Spinal cord (tissue), 10 donors: ENCODE results near the gene ZNF417. TPM values are rescaled to one million over a fixed set of nuclear protein-coding genes. Genes with fewer than 3 reads are reported as not detected.
"Not testable (repeated sequence)": the region's sequence is repeated elsewhere in the genome, so short reads cannot be mapped to it uniquely, and the experiment has no call there.

ENCODE experiments used
- DNase-seq, 6 donors: peaks; one replicate each; pipeline versions ENCODE4 v3.0.0 to v3.0.0-alpha.2; 2013 to 2015; ENCODE audit warnings: low spot score in 6 of 6, low read depth in 4 of 6
- H3K27ac ChIP-seq: one replicate; pipeline ENCODE4 v1.5.1; 2013; ENCODE audit warnings: low read depth, low read length, control low read depth
- H3K27me3 ChIP-seq: one replicate; pipeline ENCODE4 v1.6.1; 2013; ENCODE audit warnings: low read length; ENCODE audit not compliant: control insufficient read depth, insufficient read depth
- H3K36me3 ChIP-seq: one replicate; pipeline ENCODE4 v1.6.1; 2013; ENCODE audit warnings: low read length; ENCODE audit not compliant: control insufficient read depth, insufficient read depth
- H3K4me1 ChIP-seq: one replicate; pipeline ENCODE4 v1.6.1; 2013; ENCODE audit warnings: low read length; ENCODE audit not compliant: control insufficient read depth, insufficient read depth
- H3K4me3 ChIP-seq: one replicate; pipeline ENCODE4 v1.5.1; 2013; ENCODE audit warnings: low read depth, low read length, control low read depth
- H3K9me3 ChIP-seq: one replicate; pipeline ENCODE4 v1.6.1; 2013; ENCODE audit warnings: low read length; ENCODE audit not compliant: control insufficient read depth, insufficient read depth
- WGBS: methylation state at CpG from one replicate; pipeline ENCODE4 v1.1.5; 2013; ENCODE audit warnings: missing lambda C conversion rate; ENCODE audit not compliant: insufficient coverage; 5-methylcytosine and 5-hydroxymethylcytosine counted together
- long read RNA-seq, 4 donors: transcript quantifications; one replicate each; lab custom pipeline, GENCODE V29; 2026
- polyA plus RNA-seq, 2 donors: library from polyadenylated mRNA; unstranded; fragments of 120-200 nt; gene quantifications; one replicate each; pipeline ENCODE4 v1.2.1, GENCODE V29; 2013; ENCODE audit not compliant: insufficient read length in 2 of 2
- total RNA-seq, 2 donors: library from RNA; depleted of rRNA in 1 of 2; stranded (reverse); fragments of 120-200 nt in 1 of 2; fragments of >200 nt in 1 of 2; gene quantifications; one replicate each; pipeline versions ENCODE4 v1.2.3 to v1.2.4, GENCODE V29; 2013 to 2014
- donor health status: healthy.

Gene ZNF417
- total RNA-seq (10 to 100 TPM; 29.0 to 35.6 TPM), polyA plus RNA-seq (10 to 100 TPM; 19.5 to 35.6 TPM)
- long read RNA-seq, donor 1, partial matches to known transcripts: 0 of 2 reads
- long read RNA-seq, donor 1, other reads (novel, unspliced or antisense): 0 of 2 reads
- long read RNA-seq, donor 2: 0 reads
- long read RNA-seq, donor 3, partial matches to known transcripts: 0 of 1 reads
- long read RNA-seq, donor 3, other reads (novel, unspliced or antisense): 0 of 1 reads
- long read RNA-seq, donor 4, partial matches to known transcripts: 0 of 4 reads
- long read RNA-seq, donor 4, other reads (novel, unspliced or antisense): 0 of 4 reads

- H3K4me1 ChIP-seq, H3K27me3 ChIP-seq, H3K27ac ChIP-seq, H3K9me3 ChIP-seq: not testable (repeated sequence)
- under 1% methylated on average over 47 of the region's 51 CpGs for WGBS
- Histone ChIP-seq H3K4me3 (peak within 1 kb of the TSS; percentile 70), H3K36me3 (peaks cover 37% of the 10 kb centered on the region)
- peak; percentile 84 to 99 (median 90) for DNase-seq
Observed at GRCh38 chr19:57916168-57916995, at the start of gene ZNF417. Gene ZNF417, minus strand, starts transcription at chr19:57916592. Its CDS starts 181 bp downstream, at chr19:57916411.

- no peak for DNase-seq
- H3K27me3 ChIP-seq: no peaks in the 10 kb centered on the region
- no peak overlapping the region for H3K4me3 ChIP-seq
- 93% methylated on average over 4 of the region's 8 CpGs for WGBS
- H3K4me1 ChIP-seq: no peaks in the 10 kb centered on the region
- no peak overlapping the region for H3K27ac ChIP-seq
- peaks cover 4% of the 10 kb centered on the region for H3K36me3 ChIP-seq
- peaks cover 6% of the 10 kb centered on the region for H3K9me3 ChIP-seq
Observed at GRCh38 chr19:57964761-57965160, 48.4 kb upstream of the ZNF417 start.

GRCh38 chr19:57961785-57962184 is 45.4 kb upstream of the ZNF417 start:
- WGBS: no CpG with 5 or more reads among the region's 1 CpG
- Histone ChIP-seq H3K27me3 (no peaks in the 10 kb centered on the region), H3K36me3 (no peaks in the 10 kb centered on the region), H3K27ac (no peak overlapping the region), H3K9me3 (peaks cover 3% of the 10 kb centered on the region), H3K4me3 (no peak overlapping the region), H3K4me1 (no peaks in the 10 kb centered on the region)
- DNase-seq: no peak

- Histone ChIP-seq H3K36me3 (no peaks in the 10 kb centered on the region), H3K27me3 (no peaks in the 10 kb centered on the region), H3K4me3 (no peak overlapping the region), H3K27ac (no peak overlapping the region), H3K9me3 (no peaks in the 10 kb centered on the region), H3K4me1 (no peaks in the 10 kb centered on the region)
- WGBS: 85% methylated on average over 3 of the region's 4 CpGs
- DNase-seq: no peak
Observed at GRCh38 chr19:57954996-57955395, 38.6 kb upstream of the ZNF417 start.

GRCh38 chr19:57949702-57950101 is 33.3 kb upstream of the ZNF417 start:
- no peak overlapping the region for H3K27ac ChIP-seq
- peaks cover 18% of the 10 kb centered on the region for H3K4me1 ChIP-seq
- peaks cover under 1% of the 10 kb centered on the region for H3K36me3 ChIP-seq
- H3K9me3 ChIP-seq: no peaks in the 10 kb centered on the region
- no peaks in the 10 kb centered on the region for H3K27me3 ChIP-seq
- DNase-seq: no peak
- WGBS: 88% methylated on average over 12 of the region's 12 CpGs
- H3K4me3 ChIP-seq: no peak overlapping the region

GRCh38 chr19:57949296-57949695 is 32.9 kb upstream of the ZNF417 start:
- DNase-seq: no peak
- WGBS: 94% methylated on average over 21 of the region's 24 CpGs
- no peak overlapping the region for H3K4me3 ChIP-seq
- no peaks in the 10 kb centered on the region for H3K27me3 ChIP-seq
- H3K4me1 ChIP-seq: peaks cover 18% of the 10 kb centered on the region
- H3K36me3 ChIP-seq: peaks cover 4% of the 10 kb centered on the region
- H3K27ac ChIP-seq: no peak overlapping the region
- no peaks in the 10 kb centered on the region for H3K9me3 ChIP-seq

- DNase-seq: peak; percentile 88 to 99 (median 98)
- no peaks in the 10 kb centered on the region for H3K27me3 ChIP-seq
- peak within 1 kb of the TSS; percentile 75 for H3K27ac ChIP-seq
- H3K4me1 ChIP-seq: peaks cover 18% of the 10 kb centered on the region
- no peaks in the 10 kb centered on the region for H3K9me3 ChIP-seq
- under 1% methylated on average over 42 of the region's 54 CpGs for WGBS
- peak within 1 kb of the TSS; percentile 86 for H3K4me3 ChIP-seq
- H3K36me3 ChIP-seq: peaks cover 16% of the 10 kb centered on the region
Observed at GRCh38 chr19:57947419-57948134, 31.2 kb upstream of the ZNF417 start, which contains the start of gene ZNF256. Gene ZNF256, minus strand, starts transcription at chr19:57947706. Its CDS starts 232 bp downstream, at chr19:57947474.

GRCh38 chr19:57947088-57947418 is 30.7 kb upstream of the ZNF417 start:
- no peaks in the 10 kb centered on the region for H3K27me3 ChIP-seq
- WGBS: 0% methylated on average over 18 of the region's 18 CpGs
- H3K36me3 ChIP-seq: peaks cover 21% of the 10 kb centered on the region
- H3K27ac ChIP-seq: peak overlapping the region; percentile 75
- peaks cover 18% of the 10 kb centered on the region for H3K4me1 ChIP-seq
- H3K9me3 ChIP-seq: no peaks in the 10 kb centered on the region
- peak overlapping the region; percentile 86 for H3K4me3 ChIP-seq
- DNase-seq: no peak

GRCh38 chr19:57946316-57946715 is 29.9 kb upstream of the ZNF417 start:
- Histone ChIP-seq H3K4me1 (peaks cover 18% of the 10 kb centered on the region), H3K9me3 (no peaks in the 10 kb centered on the region), H3K27me3 (no peaks in the 10 kb centered on the region), H3K36me3 (peaks cover 21% of the 10 kb centered on the region), H3K27ac (no peak overlapping the region), H3K4me3 (peak overlapping the region; percentile 86)
- 47% methylated on average over 2 of the region's 2 CpGs for WGBS
- no peak for DNase-seq
